HEK293 (cell line): ENCODE results near the gene MRPL11.

Source experiments
- BCL11A ChIP-seq: fragments of 450-650 bp; formaldehyde crosslinking; IDR thresholded peaks from 2 replicates; pipeline ENCODE4 v1.5.1; 2016; ENCODE audit warnings: low read depth, missing biosample characterization, missing genetic modification characterization
- BCL11B ChIP-seq: fragments of 450-650 bp; formaldehyde crosslinking; IDR thresholded peaks from 2 replicates; pipeline ENCODE4 v1.5.1; 2016; ENCODE audit warnings: low read depth, missing biosample characterization, missing genetic modification characterization
- CTCF ChIP-seq: fragments of 450-650 bp; formaldehyde crosslinking; IDR thresholded peaks from 2 replicates; pipeline ENCODE4 v1.5.1; 2016; ENCODE audit warnings: missing biosample characterization, missing genetic modification characterization
- GLIS1 ChIP-seq: fragments of 450-650 bp; formaldehyde crosslinking; IDR thresholded peaks from 2 replicates; pipeline ENCODE4 v1.5.1; 2016; ENCODE audit warnings: missing biosample characterization, missing genetic modification characterization
- IKZF3 ChIP-seq: fragments of 450-650 bp; IDR thresholded peaks from 2 replicates; pipeline ENCODE4 v1.5.0; 2018; ENCODE audit warnings: missing biosample characterization, mild to moderate bottlenecking, missing genetic modification characterization, moderate library complexity
- KLF17 ChIP-seq: fragments of 450-650 bp; formaldehyde crosslinking; IDR thresholded peaks from 2 replicates; pipeline ENCODE4 v1.5.1; 2016; ENCODE audit warnings: missing biosample characterization, missing genetic modification characterization
- KLF9 ChIP-seq: fragments of 450-650 bp; formaldehyde crosslinking; IDR thresholded peaks from 2 replicates; pipeline ENCODE4 v1.5.1; 2016; ENCODE audit warnings: missing biosample characterization, missing genetic modification characterization, low read depth
- MZF1 ChIP-seq: fragments of 450-650 bp; formaldehyde crosslinking; IDR thresholded peaks from 2 replicates; pipeline ENCODE4 v1.5.1; 2017; ENCODE audit warnings: missing biosample characterization, missing genetic modification characterization, borderline replicate concordance
- PRDM10 ChIP-seq: fragments of 450-650 bp; formaldehyde crosslinking; IDR thresholded peaks from 2 replicates; pipeline ENCODE4 v1.5.1; 2016; ENCODE audit warnings: missing biosample characterization, missing genetic modification characterization
- SP2 ChIP-seq: fragments of 450-650 bp; formaldehyde crosslinking; IDR thresholded peaks from 2 replicates; pipeline ENCODE4 v1.5.1; 2016; ENCODE audit warnings: missing biosample characterization, missing genetic modification characterization
- SP7 ChIP-seq: fragments of 450-650 bp; formaldehyde crosslinking; IDR thresholded peaks from 2 replicates; pipeline ENCODE4 v1.5.1; 2016; ENCODE audit warnings: missing biosample characterization, missing genetic modification characterization
- WT1 ChIP-seq: fragments of 450-650 bp; formaldehyde crosslinking; IDR thresholded peaks from 2 replicates; pipeline ENCODE4 v1.5.1; 2016; ENCODE audit warnings: missing biosample characterization, missing genetic modification characterization
- ZBTB17 ChIP-seq: fragments of 450-650 bp; formaldehyde crosslinking; IDR thresholded peaks from 2 replicates; pipeline ENCODE4 v1.5.1; 2016; ENCODE audit warnings: missing biosample characterization, missing genetic modification characterization
- ZBTB20 ChIP-seq: fragments of 450-650 bp; formaldehyde crosslinking; IDR thresholded peaks from 2 replicates; pipeline ENCODE4 v1.5.1; 2016; ENCODE audit warnings: missing biosample characterization, missing genetic modification characterization
- ZEB2 ChIP-seq: fragments of 450-650 bp; formaldehyde crosslinking; IDR thresholded peaks from 2 replicates; pipeline ENCODE4 v1.5.1; 2016; ENCODE audit warnings: missing biosample characterization, missing genetic modification characterization
- ZFHX2 ChIP-seq: fragments of 450-650 bp; formaldehyde crosslinking; conservative IDR thresholded peaks from 2 replicates; pipeline ENCODE4 v1.5.1; 2016; ENCODE audit warnings: missing biosample characterization, missing genetic modification characterization
- ZFP37 ChIP-seq: fragments of 450-650 bp; formaldehyde crosslinking; IDR thresholded peaks from 2 replicates; pipeline ENCODE4 v1.5.1; 2016; ENCODE audit warnings: missing biosample characterization, missing genetic modification characterization
- ZNF157 ChIP-seq: fragments of 450-650 bp; formaldehyde crosslinking; IDR thresholded peaks from 2 replicates; pipeline ENCODE4 v1.5.1; 2016; ENCODE audit warnings: missing biosample characterization, missing genetic modification characterization
- ZNF184 ChIP-seq: fragments of 450-650 bp; IDR thresholded peaks from 2 replicates; pipeline ENCODE4 v1.5.1; 2018; ENCODE audit warnings: missing biosample characterization, mild to moderate bottlenecking, missing genetic modification characterization
- ZNF2 ChIP-seq: fragments of 450-650 bp; formaldehyde crosslinking; IDR thresholded peaks from 2 replicates; pipeline ENCODE4 v1.5.1; 2016; ENCODE audit warnings: missing biosample characterization, missing genetic modification characterization
- ZNF223 ChIP-seq: fragments of 450-650 bp; formaldehyde crosslinking; IDR thresholded peaks from 2 replicates; pipeline ENCODE4 v1.5.1; 2016; ENCODE audit warnings: missing biosample characterization, missing genetic modification characterization
- ZNF266 ChIP-seq: fragments of 450-650 bp; formaldehyde crosslinking; IDR thresholded peaks from 2 replicates; pipeline ENCODE4 v1.5.1; 2016; ENCODE audit warnings: missing biosample characterization, missing genetic modification characterization, low read depth
- ZNF324 ChIP-seq: fragments of 450-650 bp; formaldehyde crosslinking; IDR thresholded peaks from 2 replicates; pipeline ENCODE4 v1.5.1; 2016; ENCODE audit warnings: missing biosample characterization, missing genetic modification characterization
- ZNF335 ChIP-seq: fragments of 450-650 bp; formaldehyde crosslinking; conservative IDR thresholded peaks from 2 replicates; pipeline ENCODE4 v1.5.1; 2016; ENCODE audit warnings: missing biosample characterization, missing genetic modification characterization
- ZNF341 ChIP-seq: fragments of 450-650 bp; formaldehyde crosslinking; IDR thresholded peaks from 2 replicates; pipeline ENCODE4; 2016; ENCODE audit warnings: low read depth, missing biosample characterization, missing genetic modification characterization
- ZNF366 ChIP-seq: fragments of 450-650 bp; formaldehyde crosslinking; conservative IDR thresholded peaks from 2 replicates; pipeline ENCODE4 v1.5.1; 2016; ENCODE audit warnings: missing biosample characterization, missing genetic modification characterization
- ZNF501 ChIP-seq: fragments of 450-650 bp; formaldehyde crosslinking; IDR thresholded peaks from 2 replicates; pipeline ENCODE4 v1.5.1; 2016; ENCODE audit warnings: missing biosample characterization, missing genetic modification characterization
- ZNF549 ChIP-seq: fragments of 450-650 bp; IDR thresholded peaks from 2 replicates; pipeline ENCODE4 v1.5.1; 2018; ENCODE audit warnings: missing biosample characterization, missing genetic modification characterization, mild to moderate bottlenecking, inconsistent platforms, moderate library complexity
- ZNF600 ChIP-seq: fragments of 450-650 bp; formaldehyde crosslinking; IDR thresholded peaks from 2 replicates; pipeline ENCODE4 v1.5.1; 2016; ENCODE audit warnings: missing biosample characterization, missing genetic modification characterization
- ZNF629 ChIP-seq: fragments of 450-650 bp; formaldehyde crosslinking; IDR thresholded peaks from 2 replicates; pipeline ENCODE4 v1.5.1; 2017; ENCODE audit warnings: missing biosample characterization, missing genetic modification characterization
- ZNF660 ChIP-seq: fragments of 450-650 bp; IDR thresholded peaks from 2 replicates; pipeline ENCODE4 v1.5.1; 2018; ENCODE audit warnings: missing biosample characterization, mild to moderate bottlenecking, missing genetic modification characterization
- ZNF677 ChIP-seq: fragments of 450-650 bp; IDR thresholded peaks from 2 replicates; pipeline ENCODE4 v1.5.0; 2018; ENCODE audit warnings: missing biosample characterization, mild to moderate bottlenecking, missing genetic modification characterization, moderate library complexity
- ZNF76 ChIP-seq: fragments of 450-650 bp; formaldehyde crosslinking; IDR thresholded peaks from 2 replicates; pipeline ENCODE4; 2016; ENCODE audit warnings: low read depth, missing biosample characterization, missing genetic modification characterization, borderline replicate concordance
- ZSCAN23 ChIP-seq: fragments of 450-650 bp; formaldehyde crosslinking; IDR thresholded peaks from 2 replicates; pipeline ENCODE4 v1.5.1; 2016; ENCODE audit warnings: missing biosample characterization, missing genetic modification characterization
- ZSCAN30 ChIP-seq: fragments of 450-650 bp; IDR thresholded peaks from 2 replicates; pipeline ENCODE4 v1.5.1; 2018; ENCODE audit warnings: missing biosample characterization, mild to moderate bottlenecking, missing genetic modification characterization, moderate library complexity
- ZXDB ChIP-seq: fragments of 450-650 bp; formaldehyde crosslinking; IDR thresholded peaks from 2 replicates; pipeline ENCODE4 v1.5.1; 2016; ENCODE audit warnings: missing biosample characterization, missing genetic modification characterization

Gene MRPL11

GRCh38 chr11:66408488-66409214 is 30.0 kb downstream of the MRPL11 start (continued):
- TF ChIP-seq CTCF = peak; percentile 96
- no peak for TF ChIP-seq ZNF266 (tag by site-specific recombination)
- peak; percentile 74; the same call in 1 of the 2 replicates for TF ChIP-seq ZNF501
- peak; percentile 44 for TF ChIP-seq IKZF3 (tag by site-specific recombination)
- no peak for TF ChIP-seq ZFHX2 (tag by site-specific recombination)
- peak; percentile 56; the same call in 1 of the 2 replicates for TF ChIP-seq ZNF184 (tag by site-specific recombination)
- peak; percentile 77 for TF ChIP-seq ZBTB17 (tag by site-specific recombination)
- peak; percentile 83 for TF ChIP-seq ZNF341
- peak; percentile 71 for TF ChIP-seq PRDM10 (tag by site-specific recombination)
- no peak for TF ChIP-seq ZNF549 (tag by site-specific recombination)
- peak; percentile 85; the same call in 1 of the 2 replicates for TF ChIP-seq BCL11A (tag by site-specific recombination)
- peak; percentile 77 for TF ChIP-seq ZNF660 (tag by site-specific recombination)
- TF ChIP-seq ZNF223 = peak; percentile 88
- TF ChIP-seq ZNF76 = 0 out of 2 replicates have a peak, but pooled peaks have one; percentile 44
- 0 out of 2 replicates have a peak, but pooled peaks have one; percentile 62 for TF ChIP-seq BCL11B
- peak; percentile 47; the same call in 1 of the 2 replicates for TF ChIP-seq ZBTB20 (tag by site-specific recombination)
- TF ChIP-seq ZFP37 (tag by site-specific recombination) = peak; percentile 73
- no peak for TF ChIP-seq ZSCAN23 (tag by site-specific recombination)
- peak; percentile 61; the same call in 1 of the 2 replicates for TF ChIP-seq ZSCAN30 (tag by site-specific recombination)
- TF ChIP-seq ZXDB (tag by site-specific recombination) = 0 out of 2 replicates have a peak, but pooled peaks have one; percentile 18
- peak; percentile 90 for TF ChIP-seq ZEB2 (tag by site-specific recombination)
- peak; percentile 76 for TF ChIP-seq SP7 (tag by site-specific recombination)
- TF ChIP-seq ZNF2 (tag by site-specific recombination) = peak; percentile 91
- TF ChIP-seq ZNF677 (tag by site-specific recombination) = 0 out of 2 replicates have a peak, but pooled peaks have one; percentile 36
- TF ChIP-seq ZNF324 (tag by site-specific recombination) = 0 out of 2 replicates have a peak, but pooled peaks have one; percentile 34
- no peak for TF ChIP-seq ZNF157
- 0 out of 2 replicates have a peak, but pooled peaks have one; percentile 63 for TF ChIP-seq KLF17 (tag by site-specific recombination)
- TF ChIP-seq ZNF600 (tag by site-specific recombination) = no peak
- TF ChIP-seq KLF9 (tag by site-specific recombination) = 0 out of 2 replicates have a peak, but pooled peaks have one; percentile 3
- TF ChIP-seq ZNF335 (tag by site-specific recombination) = peak; percentile 92
- peak; percentile 65; the same call in 1 of the 2 replicates for TF ChIP-seq GLIS1
- 0 out of 2 replicates have a peak, but pooled peaks have one; percentile 35 for TF ChIP-seq ZNF366 (tag by site-specific recombination)
- peak; percentile 23; the same call in 1 of the 2 replicates for TF ChIP-seq SP2 (tag by site-specific recombination)
- peak; percentile 98 for TF ChIP-seq MZF1 (tag by site-specific recombination)
- TF ChIP-seq ZNF629 = peak; percentile 80
- 0 out of 2 replicates have a peak, but pooled peaks have one; percentile 32 for TF ChIP-seq WT1 (tag by site-specific recombination)
